Measurements from ENCODE around the gene EGFR.

DNA sequence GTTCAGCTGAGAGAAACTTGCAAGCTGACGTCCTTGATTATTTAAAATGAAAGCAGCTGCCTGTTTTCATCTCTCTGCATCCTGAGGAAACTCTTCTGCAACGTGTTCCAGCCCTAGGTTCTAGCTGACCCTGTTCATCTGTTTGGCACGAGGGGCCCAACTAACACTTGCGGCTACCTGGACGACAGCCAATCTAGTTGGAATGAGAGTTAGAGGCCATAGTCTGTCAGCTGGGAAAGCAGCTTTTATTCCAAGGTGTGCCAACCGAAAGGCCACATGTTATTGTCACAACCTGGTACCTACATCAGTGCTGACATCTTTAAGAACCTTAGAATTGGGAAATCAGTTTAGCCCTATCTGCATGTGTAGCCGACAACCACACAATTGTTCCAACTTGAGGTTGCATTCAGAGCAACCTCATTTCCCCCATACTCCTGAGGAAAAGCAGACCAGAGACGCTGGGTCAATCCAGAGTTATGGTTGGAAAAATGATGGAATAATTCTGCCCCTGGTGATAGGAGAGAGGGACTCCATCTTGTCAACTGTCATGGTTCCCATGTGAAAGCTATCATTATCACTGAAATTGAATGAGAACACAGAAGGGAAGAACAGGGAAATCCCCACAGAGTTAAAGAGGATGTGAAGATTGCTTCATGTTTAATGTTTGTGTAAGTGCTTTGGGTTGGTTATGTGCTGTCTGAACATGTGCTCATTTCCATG lies 121.6 kb downstream of the EGFR start:
- TF ChIP-seq, protein P1, sequence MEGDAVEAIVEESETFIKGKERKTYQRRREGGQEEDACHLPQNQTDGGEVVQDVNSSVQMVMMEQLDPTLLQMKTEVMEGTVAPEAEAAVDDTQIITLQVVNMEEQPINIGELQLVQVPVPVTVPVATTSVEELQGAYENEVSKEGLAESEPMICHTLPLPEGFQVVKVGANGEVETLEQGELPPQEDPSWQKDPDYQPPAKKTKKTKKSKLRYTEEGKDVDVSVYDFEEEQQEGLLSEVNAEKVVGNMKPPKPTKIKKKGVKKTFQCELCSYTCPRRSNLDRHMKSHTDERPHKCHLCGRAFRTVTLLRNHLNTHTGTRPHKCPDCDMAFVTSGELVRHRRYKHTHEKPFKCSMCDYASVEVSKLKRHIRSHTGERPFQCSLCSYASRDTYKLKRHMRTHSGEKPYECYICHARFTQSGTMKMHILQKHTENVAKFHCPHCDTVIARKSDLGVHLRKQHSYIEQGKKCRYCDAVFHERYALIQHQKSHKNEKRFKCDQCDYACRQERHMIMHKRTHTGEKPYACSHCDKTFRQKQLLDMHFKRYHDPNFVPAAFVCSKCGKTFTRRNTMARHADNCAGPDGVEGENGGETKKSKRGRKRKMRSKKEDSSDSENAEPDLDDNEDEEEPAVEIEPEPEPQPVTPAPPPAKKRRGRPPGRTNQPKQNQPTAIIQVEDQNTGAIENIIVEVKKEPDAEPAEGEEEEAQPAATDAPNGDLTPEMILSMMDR (IDR thresholded peaks at IDR 0.05), result no peak
- TF ChIP-seq POLR2A (IDR thresholded peaks at IDR 0.05), result no peak

All from sigmoid colon (tissue), 3 donors.